Tibial artery (tissue), 4 donors: ENCODE results near the gene ZNF277.

Source experiments
- DNase-seq, 2 donors: peaks; one replicate each; pipeline ENCODE4 v3.0.0-alpha.2; 2019
- H3K27ac ChIP-seq, 2 donors: fragments of 200-600 bp; sonication (generic) in 1 of 2; 1 replicate in 1 of 2; 2 replicates in 1 of 2; pipeline ENCODE4 v1.5.1; 2018 to 2019; ENCODE audit warnings: mild to moderate bottlenecking in 1 of 2
- H3K27me3 ChIP-seq, 2 donors: fragments of 200-600 bp; sonication (generic) in 1 of 2; one replicate each; pipeline versions ENCODE4 v1.5.1 to v1.6.0; 2016 to 2019
- H3K36me3 ChIP-seq, 3 donors: fragments of 200-600 bp; sonication (generic) in 2 of 3; one replicate each; pipeline ENCODE4 v1.5.1; 2016 to 2019; ENCODE audit warnings: mild to moderate bottlenecking in 2 of 3
- H3K4me1 ChIP-seq, 4 donors: fragments of 200-600 bp; sonication (generic) in 2 of 4; 1 replicate in 3 of 4; 2 replicates in 1 of 4; pipeline ENCODE4 v1.5.1; 2016 to 2019
- H3K4me3 ChIP-seq, 2 donors: fragments of 200-600 bp; sonication (generic) in 1 of 2; 1 replicate in 1 of 2; 2 replicates in 1 of 2; pipeline ENCODE4 v1.5.1; 2018 to 2019; ENCODE audit warnings: mild to moderate bottlenecking in 2 of 2
- H3K9me3 ChIP-seq, 3 donors: fragments of 200-600 bp; sonication (generic) in 1 of 3; one replicate each; pipeline ENCODE4 v1.5.1; 2016 to 2019
- intact Hi-C: fragments of 100-400 bp; cut with DNase I; formaldehyde crosslinking; loops from one replicate; pipeline ENCODE4 v1.15.0; 2023; ENCODE audit warnings: low total_unique reads
- TF ChIP-seq, protein P1 (sequence below), 2 experiments: fragments of 200-600 bp in 1 of 2; fragments of 450-650 bp in 1 of 2; IDR thresholded peaks; one replicate each; pipeline ENCODE4 v1.5.1; 2017 to 2019; ENCODE audit warnings: antibody characterized with exemption in 2 of 2, mild to moderate bottlenecking in 1 of 2, moderate library complexity in 1 of 2

The ZNF277 gene

DNA sequence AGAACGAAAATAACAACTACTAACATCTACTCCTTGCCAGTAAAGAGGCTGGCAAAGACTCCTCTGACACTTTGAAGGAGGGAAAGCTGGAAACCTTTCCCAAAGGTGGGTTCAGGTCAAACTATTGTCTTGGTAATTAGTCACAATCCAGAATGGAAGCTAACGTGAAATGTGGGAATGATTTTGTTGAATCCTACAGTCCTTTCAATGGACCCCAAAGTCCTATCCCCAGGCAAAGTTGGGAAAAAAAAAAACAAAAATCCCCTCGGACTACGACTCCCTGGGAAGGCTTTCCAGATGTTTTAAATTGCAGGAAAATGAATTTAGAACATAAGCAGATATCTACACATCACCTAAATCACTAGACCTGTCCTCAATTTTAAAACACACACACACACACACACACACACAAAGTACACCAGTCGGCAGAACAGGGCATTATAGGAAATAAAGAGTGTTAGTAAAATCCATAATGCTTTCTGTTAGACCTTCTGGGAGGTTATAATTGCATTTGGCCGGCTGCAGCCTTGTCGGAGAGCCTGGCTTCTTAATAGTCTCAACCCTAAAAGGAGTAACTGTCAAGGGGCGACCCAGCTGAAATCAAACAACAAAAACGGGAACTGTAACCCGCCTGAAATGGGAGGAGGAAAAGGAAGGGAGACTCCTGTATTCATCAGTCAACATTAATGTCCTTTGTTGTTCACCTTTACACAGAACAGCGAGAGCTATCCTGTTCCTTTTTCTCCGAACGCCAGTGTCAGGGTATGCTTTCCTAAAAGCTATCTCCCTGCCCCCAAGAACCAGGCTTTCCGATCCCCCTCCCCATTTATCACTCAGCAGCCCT is 1.8 kb upstream of the ZNF277 start:
- no peak for DNase-seq
- H3K4me1 ChIP-seq = peaks cover 0 to 26% (median 4%) of the 10 kb centered on the region in 4 donors
- H3K4me3 ChIP-seq = peak overlapping the region; percentile 87 to 91
- H3K36me3 ChIP-seq = no peaks in the 10 kb centered on the region
- TF ChIP-seq, protein P1, sequence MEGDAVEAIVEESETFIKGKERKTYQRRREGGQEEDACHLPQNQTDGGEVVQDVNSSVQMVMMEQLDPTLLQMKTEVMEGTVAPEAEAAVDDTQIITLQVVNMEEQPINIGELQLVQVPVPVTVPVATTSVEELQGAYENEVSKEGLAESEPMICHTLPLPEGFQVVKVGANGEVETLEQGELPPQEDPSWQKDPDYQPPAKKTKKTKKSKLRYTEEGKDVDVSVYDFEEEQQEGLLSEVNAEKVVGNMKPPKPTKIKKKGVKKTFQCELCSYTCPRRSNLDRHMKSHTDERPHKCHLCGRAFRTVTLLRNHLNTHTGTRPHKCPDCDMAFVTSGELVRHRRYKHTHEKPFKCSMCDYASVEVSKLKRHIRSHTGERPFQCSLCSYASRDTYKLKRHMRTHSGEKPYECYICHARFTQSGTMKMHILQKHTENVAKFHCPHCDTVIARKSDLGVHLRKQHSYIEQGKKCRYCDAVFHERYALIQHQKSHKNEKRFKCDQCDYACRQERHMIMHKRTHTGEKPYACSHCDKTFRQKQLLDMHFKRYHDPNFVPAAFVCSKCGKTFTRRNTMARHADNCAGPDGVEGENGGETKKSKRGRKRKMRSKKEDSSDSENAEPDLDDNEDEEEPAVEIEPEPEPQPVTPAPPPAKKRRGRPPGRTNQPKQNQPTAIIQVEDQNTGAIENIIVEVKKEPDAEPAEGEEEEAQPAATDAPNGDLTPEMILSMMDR (IDR thresholded peaks at IDR 0.05) = no peak
- H3K9me3 ChIP-seq = no peaks in the 10 kb centered on the region
- peak overlapping the region; percentile 85 to 88 for H3K27ac ChIP-seq
- no peaks in the 10 kb centered on the region for H3K27me3 ChIP-seq
- intact Hi-C loops = loop anchor here (5.0 to 10.0 kb wide), 3 partner anchors 193 to 290 kb away; partner anchors contain the start of gene IFRD1

DNA sequence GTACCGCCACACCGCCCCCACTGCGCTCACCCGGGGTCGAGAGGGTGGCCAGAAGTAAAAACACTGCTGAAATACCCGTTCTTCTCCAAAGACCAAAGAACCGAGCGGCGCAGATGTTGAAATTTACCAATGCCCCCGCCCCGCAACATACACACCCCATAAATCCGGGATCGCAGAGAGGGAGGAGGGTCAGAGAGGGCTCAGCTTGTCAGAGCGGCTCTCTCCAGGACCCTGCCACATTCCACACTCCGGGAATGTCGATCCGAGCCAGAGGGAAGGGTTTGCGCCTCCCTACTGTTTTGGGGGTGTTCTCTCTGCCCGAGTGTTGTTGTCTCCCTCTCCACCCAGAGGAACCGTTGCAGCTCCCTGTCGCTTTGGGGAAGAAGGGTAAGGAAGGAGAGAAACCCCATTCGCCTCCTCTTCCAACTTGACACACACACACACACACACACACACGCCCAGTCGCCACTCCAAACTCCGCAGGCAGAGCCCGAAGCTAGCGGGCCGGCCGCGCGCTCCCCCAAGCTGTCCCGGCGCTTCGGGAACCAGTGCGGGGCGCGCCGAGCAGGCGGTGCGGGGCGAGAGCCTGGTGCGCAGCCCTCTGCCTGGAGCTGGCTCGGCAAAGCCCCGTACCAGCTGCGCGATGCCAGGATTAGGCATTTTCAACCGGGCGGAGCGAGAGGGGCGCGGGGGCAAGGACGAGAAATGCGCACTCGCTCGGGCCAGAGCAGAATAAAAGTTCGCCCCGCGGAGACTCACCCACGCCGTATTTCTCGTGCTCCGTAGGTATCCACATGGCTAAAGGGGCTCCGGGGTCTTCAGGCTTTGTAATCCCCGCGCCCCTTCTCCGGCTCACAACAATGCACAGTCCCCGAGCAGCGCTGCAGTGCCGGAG is 905 bp upstream of the ZNF277 start:
- Histone ChIP-seq H3K4me1 (peaks cover 0 to 26% (median 4%) of the 10 kb centered on the region in 4 donors), H3K4me3 (peak overlapping the region; percentile 87 to 91), H3K27ac (peak overlapping the region; percentile 85 to 88), H3K36me3 (no peaks in the 10 kb centered on the region), H3K27me3 (no peaks in the 10 kb centered on the region), H3K9me3 (no peaks in the 10 kb centered on the region)
- peak; percentile 60 to 75 for DNase-seq
- intact Hi-C loops = loop anchor here (5.0 to 10.0 kb wide), 3 partner anchors 192 to 289 kb away; partner anchors contain the start of gene IFRD1
- TF ChIP-seq, protein P1 (IDR thresholded peaks at IDR 0.05) = no peak

DNA sequence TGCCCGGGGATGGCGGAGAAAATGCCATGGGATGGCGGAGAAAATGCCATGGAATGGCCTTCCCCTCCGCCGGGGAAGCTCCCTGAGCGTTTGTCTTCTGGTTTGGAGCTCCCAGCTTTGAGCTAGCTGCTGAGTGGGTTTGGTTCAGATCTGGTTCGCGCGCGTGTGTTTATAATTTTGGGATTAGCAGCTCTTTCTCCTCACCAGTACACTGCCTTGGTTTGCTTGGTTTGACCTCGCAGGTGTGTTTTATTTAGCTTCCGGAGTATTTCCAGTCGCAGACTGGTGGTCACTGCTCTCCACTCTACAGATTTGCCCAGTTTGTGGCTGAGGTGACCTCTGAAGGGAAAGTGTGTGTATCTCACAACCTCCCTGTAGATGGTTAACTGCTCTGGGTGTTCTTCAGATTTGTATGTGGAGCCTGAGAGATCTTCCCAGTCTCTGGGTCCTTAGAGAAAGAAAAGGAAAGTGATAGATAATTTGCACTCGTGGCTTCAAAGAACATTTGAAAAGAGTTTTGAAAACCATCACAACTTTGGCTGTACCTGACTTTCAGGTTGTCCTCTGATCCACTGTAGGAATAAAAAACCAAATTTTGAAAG is 597 bp downstream of the ZNF277 start:
- Histone ChIP-seq H3K27ac (peak overlapping the region; percentile 85 to 88), H3K4me3 (peak overlapping the region; percentile 87 to 91), H3K4me1 (peaks cover 0 to 34% (median 4%) of the 10 kb centered on the region in 4 donors), H3K36me3 (no peaks in the 10 kb centered on the region), H3K9me3 (no peaks in the 10 kb centered on the region), H3K27me3 (no peaks in the 10 kb centered on the region)
- TF ChIP-seq, protein P1 (IDR thresholded peaks at IDR 0.05) = no peak
- no peak for DNase-seq
- intact Hi-C loops = loop anchor here (5.0 to 10.0 kb wide), 3 partner anchors 190 to 288 kb away; partner anchors contain the start of gene IFRD1

DNA sequence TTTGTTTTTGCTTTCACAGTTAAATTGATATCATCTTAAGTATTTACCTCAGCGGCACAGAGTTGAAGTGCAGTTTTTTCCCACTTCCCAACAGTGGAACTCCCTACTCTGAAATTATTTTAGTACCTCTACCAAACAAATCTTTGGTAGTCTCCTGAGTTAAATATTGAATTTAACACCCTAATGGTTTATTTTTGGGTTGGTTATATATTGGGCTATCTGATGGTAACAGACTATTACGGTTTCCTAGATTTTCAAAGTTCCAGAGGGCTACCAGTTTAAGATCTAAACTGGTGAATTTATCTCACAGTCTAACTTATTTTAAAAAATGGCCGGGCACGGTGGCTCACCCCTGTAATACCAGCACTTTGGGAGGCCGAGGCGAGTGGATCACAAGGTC is 1.3 kb downstream of the ZNF277 start:
- H3K4me3 ChIP-seq = peak overlapping the region in 1 of 2 donors; percentile 87
- intact Hi-C loops = loop anchor here (5.0 to 10.0 kb wide), 3 partner anchors 190 to 287 kb away; partner anchors contain the start of gene IFRD1
- TF ChIP-seq, protein P1 (IDR thresholded peaks at IDR 0.05) = no peak
- H3K4me1 ChIP-seq = peaks cover 0 to 34% (median 4%) of the 10 kb centered on the region in 4 donors
- H3K27me3 ChIP-seq = no peaks in the 10 kb centered on the region
- DNase-seq = no peak
- no peak overlapping the region for H3K27ac ChIP-seq
- H3K9me3 ChIP-seq = no peaks in the 10 kb centered on the region
- H3K36me3 ChIP-seq = no peaks in the 10 kb centered on the region

DNA sequence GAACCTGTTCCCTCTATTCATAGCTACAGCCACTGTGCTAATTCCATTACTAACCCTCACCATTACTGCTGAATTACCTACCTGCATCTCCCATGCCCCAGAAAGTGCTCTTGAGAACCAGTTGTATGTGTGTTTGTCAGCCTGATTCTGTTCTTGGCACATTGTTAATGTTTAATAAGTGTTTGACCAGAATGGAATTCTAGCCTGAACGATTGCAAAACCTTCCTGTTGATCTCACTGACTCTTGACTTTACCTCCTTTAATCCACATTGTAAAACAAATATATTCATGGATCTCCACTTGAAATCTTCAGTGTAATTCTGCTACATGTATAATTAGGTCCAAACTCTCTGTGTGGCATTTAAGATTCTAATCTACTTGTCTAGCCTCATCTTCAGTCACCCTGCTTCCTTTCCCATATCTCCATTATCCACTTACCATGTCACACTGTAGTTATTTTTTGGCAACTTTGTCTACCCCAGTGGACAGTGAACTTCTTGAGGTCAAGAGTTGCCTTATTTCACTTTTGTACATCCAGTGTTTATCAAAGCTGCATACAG is 4.9 kb downstream of the ZNF277 start:
- Histone ChIP-seq H3K4me3 (no peak overlapping the region), H3K36me3 (no peaks in the 10 kb centered on the region), H3K27ac (no peak overlapping the region), H3K9me3 (no peaks in the 10 kb centered on the region), H3K4me1 (peaks cover 0 to 18% (median 4%) of the 10 kb centered on the region in 4 donors), H3K27me3 (no peaks in the 10 kb centered on the region)
- intact Hi-C loops = no loop called here
- TF ChIP-seq, protein P1 (IDR thresholded peaks at IDR 0.05) = no peak
- DNase-seq = no peak
